Measurements from ENCODE around the gene HMCN2. TPM values are rescaled to one million over a fixed set of nuclear protein-coding genes. Genes with fewer than 3 reads are reported as not detected.
"Not testable (repeated sequence)": the region's sequence is repeated elsewhere in the genome, so short reads cannot be mapped to it uniquely, and the experiment has no call there.

HMCN2 gene
- total RNA-seq, 2 donors from 2014 or later: not detected

DNA sequence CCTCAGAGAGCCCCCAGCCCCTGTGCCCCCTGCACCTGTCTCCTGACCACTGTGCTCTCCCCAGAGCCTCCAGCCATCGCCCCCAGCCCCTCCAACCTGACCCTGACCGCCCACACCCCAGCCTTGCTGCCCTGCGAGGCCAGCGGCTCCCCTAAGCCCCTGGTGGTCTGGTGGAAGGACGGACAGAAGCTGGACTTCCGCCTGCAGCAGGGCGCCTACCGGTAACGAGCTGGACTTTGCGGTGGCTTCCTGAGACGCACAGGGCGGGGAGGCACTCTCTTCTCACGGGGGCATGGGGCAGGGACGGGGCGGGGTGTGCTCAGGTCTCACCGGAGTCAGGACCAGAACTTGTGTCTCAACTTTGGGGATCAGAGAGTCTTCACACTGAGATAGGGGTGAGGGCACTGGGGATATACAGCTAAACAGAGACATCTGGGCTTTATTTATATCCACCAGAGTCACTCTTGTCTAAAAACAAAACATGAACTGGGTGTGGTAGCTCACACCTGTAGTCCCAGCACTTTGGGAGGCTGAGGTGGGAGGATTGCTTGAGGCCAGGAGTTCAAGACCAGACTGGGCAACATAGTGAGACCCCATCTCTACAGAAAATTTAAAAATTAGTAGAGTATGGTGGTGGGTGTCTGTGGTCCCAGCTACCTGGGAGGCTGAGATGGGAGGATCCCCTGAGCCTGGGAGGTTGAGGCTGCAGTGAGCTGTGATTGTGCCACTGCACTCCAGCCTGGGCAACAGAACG, 133.1 kb downstream of the HMCN2 start:
- ATAC-seq (replicated peaks): no peak
- no peak overlapping the region for H3K27ac Mint-ChIP-seq
- no peaks in the 10 kb centered on the region for H3K27me3 Mint-ChIP-seq
- H3K4me1 Mint-ChIP-seq: no peaks in the 10 kb centered on the region
- no peaks in the 10 kb centered on the region for H3K9me3 Mint-ChIP-seq
- no peaks in the 10 kb centered on the region for H3K36me3 Mint-ChIP-seq (ENCODE audit: low read depth)
- no peak overlapping the region for H3K4me3 Mint-ChIP-seq

DNA sequence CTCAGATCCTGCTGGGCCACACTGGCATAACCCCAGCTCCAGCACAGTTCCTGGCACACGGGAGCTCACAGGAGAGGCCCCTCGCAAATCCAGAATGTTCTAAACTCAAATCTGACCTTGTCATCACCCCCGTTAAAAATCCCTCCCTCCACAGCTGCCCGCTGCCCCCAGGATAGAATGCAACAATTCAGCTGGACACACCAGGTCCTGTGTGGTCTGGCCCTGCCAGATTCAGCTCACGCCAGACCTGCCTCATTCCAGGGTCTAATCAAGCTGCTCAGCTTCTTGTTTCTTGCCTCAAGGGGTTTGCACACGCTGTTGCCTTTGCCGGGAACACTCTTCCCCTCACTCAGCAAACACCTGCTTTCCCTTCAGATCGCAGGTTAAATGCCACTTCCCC, 134.2 kb downstream of the HMCN2 start:
- Mint-ChIP-seq H3K4me3 (no peak overlapping the region), H3K4me1 (no peaks in the 10 kb centered on the region), H3K9me3 (no peaks in the 10 kb centered on the region), H3K27ac (no peak overlapping the region), H3K36me3 (ENCODE audit: low read depth) (no peaks in the 10 kb centered on the region), H3K27me3 (peaks cover 3% of the 10 kb centered on the region)
- no peak for ATAC-seq (replicated peaks)

DNA sequence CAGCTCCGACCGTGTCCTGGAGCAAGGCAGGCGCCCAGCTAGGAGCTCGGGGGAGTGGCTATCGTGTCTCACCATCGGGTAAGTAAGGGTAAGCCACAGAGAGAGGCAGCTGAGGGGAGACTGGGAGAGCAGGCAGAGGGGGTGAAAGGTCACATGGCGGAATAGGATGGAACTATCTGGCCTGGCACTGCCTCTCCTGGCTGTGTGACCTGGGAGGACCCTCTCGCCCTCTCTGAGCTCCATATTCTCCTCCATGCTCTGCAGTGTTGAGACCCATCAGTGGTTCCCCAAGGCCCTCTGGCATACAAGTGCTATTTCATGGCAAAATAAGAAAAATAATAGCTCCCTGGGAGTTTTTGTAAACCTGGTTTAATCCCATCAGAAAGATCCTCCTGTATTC, 135.3 kb downstream of the HMCN2 start:
- Mint-ChIP-seq H3K36me3 (ENCODE audit: low read depth) (no peaks in the 10 kb centered on the region), H3K9me3 (no peaks in the 10 kb centered on the region), H3K4me3 (no peak overlapping the region), H3K27ac (no peak overlapping the region), H3K4me1 (no peaks in the 10 kb centered on the region), H3K27me3 (peaks cover 3% of the 10 kb centered on the region)
- no peak for ATAC-seq (replicated peaks)

DNA sequence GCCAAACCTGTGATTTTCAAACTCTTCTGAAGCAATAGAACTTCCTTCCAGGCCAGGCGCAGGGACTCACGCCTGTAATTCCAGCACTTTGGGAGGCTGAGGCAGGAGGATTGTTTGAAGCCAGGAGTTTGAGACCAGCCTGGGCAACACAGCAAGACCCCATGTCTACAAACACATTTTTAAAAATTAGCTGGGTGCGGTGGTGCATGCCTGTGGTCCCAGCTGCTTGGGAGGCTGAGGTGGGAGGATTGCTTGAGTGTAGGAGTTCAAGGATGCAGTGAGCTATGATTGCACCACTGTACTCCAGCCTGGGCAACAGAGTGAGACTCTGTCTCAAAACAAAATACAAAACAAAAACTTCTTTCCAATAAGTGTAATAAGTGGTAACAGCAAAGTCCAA, 136.2 kb downstream of the HMCN2 start:
- H3K36me3 Mint-ChIP-seq (ENCODE audit: low read depth); H3K27ac Mint-ChIP-seq; H3K4me1 Mint-ChIP-seq; ATAC-seq (replicated peaks); H3K4me3 Mint-ChIP-seq; H3K9me3 Mint-ChIP-seq; H3K27me3 Mint-ChIP-seq: not testable (repeated sequence)

DNA sequence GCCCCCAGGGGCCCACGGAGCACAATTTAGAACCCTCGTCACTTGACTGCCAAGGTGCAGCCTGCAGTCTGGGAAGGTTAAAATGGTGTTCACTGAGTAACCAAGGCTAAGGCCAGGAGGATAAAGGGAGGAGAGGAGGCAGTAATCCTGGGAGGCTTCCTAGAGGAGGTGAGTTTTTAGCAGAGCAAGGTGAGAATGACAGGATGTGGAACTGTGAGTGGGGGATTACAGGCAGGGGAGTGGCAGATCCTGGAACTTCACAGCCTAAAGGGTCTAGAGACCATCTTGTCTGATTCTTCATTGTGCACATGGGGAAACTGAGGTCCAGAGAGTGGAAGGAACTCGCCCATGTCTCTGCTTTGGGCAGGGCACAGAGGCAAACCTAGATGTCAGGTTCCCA, 136.7 kb downstream of the HMCN2 start:
- no peaks in the 10 kb centered on the region for H3K9me3 Mint-ChIP-seq

DNA sequence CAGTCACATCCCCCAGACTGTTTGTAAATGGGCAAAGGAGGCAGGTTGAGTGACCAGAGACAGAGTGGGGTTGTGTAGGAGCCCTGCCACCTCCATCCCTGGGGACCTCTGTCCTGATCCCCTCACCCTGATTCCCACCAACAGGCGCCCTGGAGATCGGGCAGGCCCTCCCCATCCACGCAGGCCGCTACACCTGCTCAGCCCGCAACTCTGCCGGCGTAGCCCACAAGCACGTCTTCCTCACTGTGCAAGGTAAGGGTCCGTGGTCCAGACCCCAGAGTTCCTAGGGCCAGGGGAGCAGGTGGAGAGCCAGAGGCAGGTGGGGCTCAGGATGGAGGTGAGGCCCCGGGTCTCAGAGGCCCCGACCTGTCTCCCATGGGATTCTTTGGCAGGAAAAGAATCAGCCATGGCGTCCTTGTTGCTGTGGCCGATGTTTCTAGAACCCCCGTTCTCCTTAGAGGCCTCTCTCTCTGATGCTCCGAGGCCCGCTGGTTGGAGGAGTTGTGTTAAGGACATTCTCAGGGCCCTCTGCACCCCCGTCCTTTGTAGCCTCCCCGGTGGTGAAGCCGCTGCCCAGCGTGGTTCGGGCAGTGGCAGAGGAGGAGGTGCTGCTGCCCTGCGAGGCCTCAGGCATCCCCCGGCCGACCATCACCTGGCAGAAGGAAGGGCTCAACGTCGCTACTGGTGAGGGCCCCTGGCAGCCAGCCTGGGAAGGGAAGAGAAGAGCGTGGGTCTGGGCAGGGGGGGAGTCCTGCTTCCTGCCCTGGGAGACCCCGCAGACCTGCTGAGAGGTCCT, 137.3 kb downstream of the HMCN2 start:
- no peak overlapping the region for H3K27ac Mint-ChIP-seq
- H3K36me3 Mint-ChIP-seq (ENCODE audit: low read depth): no peaks in the 10 kb centered on the region
- peaks cover 3% of the 10 kb centered on the region for H3K27me3 Mint-ChIP-seq
- no peaks in the 10 kb centered on the region for H3K4me1 Mint-ChIP-seq
- no peaks in the 10 kb centered on the region for H3K9me3 Mint-ChIP-seq
- no peak for ATAC-seq (replicated peaks)
- no peak overlapping the region for H3K4me3 Mint-ChIP-seq

More for the DNA sequence above, 136.7 kb downstream of the HMCN2 start:
- no peak for ATAC-seq (replicated peaks)
- no peaks in the 10 kb centered on the region for H3K36me3 Mint-ChIP-seq (ENCODE audit: low read depth)
- no peak overlapping the region for H3K27ac Mint-ChIP-seq
- H3K4me3 Mint-ChIP-seq: no peak overlapping the region
- H3K4me1 Mint-ChIP-seq: no peaks in the 10 kb centered on the region
- peaks cover 3% of the 10 kb centered on the region for H3K27me3 Mint-ChIP-seq

DNA sequence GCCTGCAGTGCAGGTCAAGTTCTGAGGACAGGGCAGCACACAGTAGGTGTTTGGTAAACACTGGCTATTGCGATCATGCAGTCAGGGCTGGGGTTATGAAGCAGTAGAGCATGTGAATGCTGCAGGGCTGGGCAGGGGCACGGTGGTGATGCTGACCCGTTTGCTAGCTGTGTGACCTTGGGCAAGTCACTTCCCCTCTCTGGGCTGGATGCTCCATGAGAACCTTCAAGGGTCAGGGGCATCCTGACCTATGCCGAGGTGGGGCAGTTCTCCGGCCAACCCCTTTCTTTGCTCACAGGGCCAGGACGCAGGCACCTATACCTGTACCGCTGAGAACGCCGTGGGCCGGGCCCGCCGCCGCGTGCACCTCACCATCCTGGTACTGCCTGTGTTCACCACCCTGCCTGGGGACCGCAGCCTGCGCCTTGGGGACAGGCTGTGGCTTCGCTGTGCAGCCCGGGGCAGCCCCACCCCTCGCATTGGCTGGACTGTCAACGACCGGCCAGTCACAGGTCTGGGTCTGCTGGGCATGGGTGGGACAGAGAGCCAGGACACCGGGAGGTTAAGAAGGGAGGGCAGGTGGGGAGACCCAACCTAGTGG, 140.2 kb downstream of the HMCN2 start:
- no peaks in the 10 kb centered on the region for H3K4me1 Mint-ChIP-seq
- no peak overlapping the region for H3K27ac Mint-ChIP-seq
- ATAC-seq (replicated peaks): no peak
- H3K36me3 Mint-ChIP-seq (ENCODE audit: low read depth): no peaks in the 10 kb centered on the region
- peaks cover 3% of the 10 kb centered on the region for H3K27me3 Mint-ChIP-seq
- no peaks in the 10 kb centered on the region for H3K9me3 Mint-ChIP-seq
- no peak overlapping the region for H3K4me3 Mint-ChIP-seq

DNA sequence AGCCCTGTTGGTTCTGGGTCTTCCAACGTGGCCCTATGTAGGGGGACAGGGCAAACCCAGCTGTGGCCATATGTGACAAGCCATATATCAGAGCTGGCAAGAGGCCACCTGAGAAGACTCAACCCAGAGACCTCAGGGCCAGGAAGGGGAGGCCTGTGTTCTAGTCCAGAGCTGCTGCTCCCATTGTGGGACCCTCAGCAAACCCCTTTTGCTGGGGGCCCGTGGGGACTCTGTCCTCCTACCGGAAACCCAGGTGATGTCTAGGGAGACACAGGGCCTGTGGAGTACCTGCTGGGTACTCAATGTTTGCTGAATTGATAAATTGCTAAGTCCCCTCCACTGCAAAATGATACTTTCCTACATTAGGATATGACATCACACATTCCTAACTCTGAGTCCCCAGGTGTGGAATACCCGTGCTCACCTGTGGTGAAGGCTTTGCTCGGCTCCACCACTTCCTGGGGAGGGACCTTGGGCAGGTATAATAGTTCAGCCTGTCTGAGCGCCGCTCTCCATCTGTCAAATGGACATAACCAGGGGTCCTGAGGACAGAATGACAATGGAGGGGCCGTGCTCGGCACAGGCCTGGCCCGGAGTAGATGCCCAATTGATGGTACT, 140.8 kb downstream of the HMCN2 start:
- H3K4me3 Mint-ChIP-seq: no peak overlapping the region
- no peaks in the 10 kb centered on the region for H3K36me3 Mint-ChIP-seq (ENCODE audit: low read depth)
- H3K4me1 Mint-ChIP-seq: no peaks in the 10 kb centered on the region
- H3K27me3 Mint-ChIP-seq: peaks cover 3% of the 10 kb centered on the region
- no peak for ATAC-seq (replicated peaks)
- H3K9me3 Mint-ChIP-seq: no peaks in the 10 kb centered on the region
- H3K27ac Mint-ChIP-seq: no peak overlapping the region

DNA sequence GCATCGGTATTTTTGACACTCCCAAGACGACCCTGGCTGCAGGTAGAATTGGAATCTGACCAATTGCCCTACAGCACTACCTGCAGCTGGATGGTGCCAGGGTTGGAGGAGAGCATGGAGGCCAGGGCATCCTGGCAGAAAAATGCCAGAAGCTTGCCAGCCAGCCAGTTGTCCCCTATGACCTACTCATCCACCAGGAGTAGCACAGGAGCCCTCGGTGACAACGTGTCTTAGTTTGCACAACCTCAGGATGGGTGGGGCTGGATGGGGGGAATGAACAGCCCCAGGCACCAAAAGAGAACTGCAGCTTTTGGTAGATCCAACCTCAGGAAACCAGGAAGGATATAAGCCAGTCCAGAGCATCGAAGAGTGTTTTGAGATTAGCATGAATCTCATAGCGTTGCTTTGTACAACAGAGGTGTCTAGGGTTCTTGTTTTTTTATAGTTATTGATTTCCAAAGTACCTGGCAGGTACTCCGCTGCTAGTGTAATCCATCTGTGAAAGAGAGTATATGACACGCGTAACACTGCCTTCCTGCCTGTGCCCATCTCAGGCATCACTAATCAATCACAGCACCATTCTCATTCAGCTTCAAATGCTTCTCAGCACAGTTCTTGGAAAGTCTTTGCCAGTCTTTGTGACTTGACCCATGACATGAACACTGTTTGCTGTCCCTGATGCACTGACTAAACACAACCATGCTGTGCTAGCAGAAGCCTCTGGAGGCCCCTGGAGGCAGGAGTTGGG, 142.5 kb downstream of the HMCN2 start:
- peaks cover 3% of the 10 kb centered on the region for H3K27me3 Mint-ChIP-seq
- no peak for ATAC-seq (replicated peaks)
- no peaks in the 10 kb centered on the region for H3K9me3 Mint-ChIP-seq
- no peaks in the 10 kb centered on the region for H3K36me3 Mint-ChIP-seq (ENCODE audit: low read depth)
- H3K27ac Mint-ChIP-seq: no peak overlapping the region
- no peaks in the 10 kb centered on the region for H3K4me1 Mint-ChIP-seq
- H3K4me3 Mint-ChIP-seq: no peak overlapping the region

DNA sequence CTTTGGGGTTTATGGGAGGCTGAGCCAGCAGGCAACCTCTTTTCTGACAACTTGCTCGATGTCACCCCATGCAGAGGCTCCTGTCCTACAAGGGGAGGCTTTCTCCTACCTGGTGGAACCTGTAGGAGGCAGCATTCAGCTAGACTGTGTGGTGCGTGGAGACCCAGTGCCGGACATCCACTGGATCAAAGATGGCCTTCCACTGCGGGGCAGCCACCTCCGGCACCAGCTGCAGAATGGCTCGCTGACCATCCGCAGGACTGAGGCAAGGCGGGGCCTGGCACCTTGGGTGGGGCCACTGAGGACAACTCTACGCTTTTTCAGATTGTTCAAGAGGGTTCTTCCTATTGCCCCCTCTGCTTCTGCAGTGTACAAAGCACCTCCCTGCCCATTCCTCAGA, 143.1 kb downstream of the HMCN2 start:
- H3K36me3 Mint-ChIP-seq (ENCODE audit: low read depth): no peaks in the 10 kb centered on the region
- H3K9me3 Mint-ChIP-seq: no peaks in the 10 kb centered on the region
- no peak for ATAC-seq (replicated peaks)
- peaks cover 3% of the 10 kb centered on the region for H3K27me3 Mint-ChIP-seq
- no peak overlapping the region for H3K27ac Mint-ChIP-seq
- H3K4me1 Mint-ChIP-seq: no peaks in the 10 kb centered on the region
- H3K4me3 Mint-ChIP-seq: no peak overlapping the region

DNA sequence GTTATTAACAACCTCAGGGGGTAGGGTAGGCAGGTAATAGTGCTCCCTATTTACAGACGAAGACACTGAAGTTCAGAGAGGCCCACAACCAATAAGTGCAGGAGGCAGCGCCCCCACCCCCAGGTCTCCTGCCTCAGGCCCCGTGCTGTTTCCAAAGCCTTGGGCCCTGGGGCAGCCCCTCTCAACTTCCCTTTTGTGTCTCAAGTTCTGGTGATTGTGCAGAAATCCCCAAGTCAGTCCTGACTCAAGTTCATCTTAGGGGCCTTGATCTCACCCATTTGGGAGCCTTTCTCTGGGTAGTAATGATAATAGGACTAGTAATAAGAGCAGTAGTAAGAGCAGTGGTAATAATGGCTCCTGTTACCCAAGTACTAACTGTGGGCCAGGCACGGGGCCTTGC, 143.7 kb downstream of the HMCN2 start:
- Mint-ChIP-seq H3K4me1 (no peaks in the 10 kb centered on the region), H3K4me3 (no peak overlapping the region), H3K27me3 (peaks cover 3% of the 10 kb centered on the region), H3K36me3 (ENCODE audit: low read depth) (no peaks in the 10 kb centered on the region), H3K9me3 (no peaks in the 10 kb centered on the region), H3K27ac (no peak overlapping the region)
- ATAC-seq (replicated peaks): peak; percentile 9

DNA sequence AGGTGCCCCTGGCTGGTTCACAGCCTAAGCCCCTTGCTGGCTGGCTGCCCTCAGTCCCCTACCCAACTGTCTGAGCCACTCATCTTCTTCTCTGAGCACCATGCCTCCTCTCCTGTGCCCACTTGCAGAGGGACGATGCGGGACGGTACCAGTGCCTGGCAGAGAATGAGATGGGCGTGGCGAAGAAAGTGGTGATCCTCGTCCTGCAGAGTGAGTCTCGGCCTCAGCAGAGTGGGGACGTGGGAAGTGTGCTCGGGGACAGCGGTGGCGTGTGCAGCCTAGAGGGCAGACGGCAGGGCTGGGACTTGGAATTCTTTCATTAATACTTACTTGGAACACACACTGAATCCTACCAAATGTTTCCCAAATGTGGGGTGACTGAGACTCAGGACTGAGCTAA, 144.9 kb downstream of the HMCN2 start:
- ATAC-seq (replicated peaks): no peak
- Mint-ChIP-seq H3K4me3 (no peak overlapping the region), H3K27me3 (peaks cover 4% of the 10 kb centered on the region), H3K36me3 (ENCODE audit: low read depth) (no peaks in the 10 kb centered on the region), H3K27ac (no peak overlapping the region), H3K9me3 (no peaks in the 10 kb centered on the region), H3K4me1 (no peaks in the 10 kb centered on the region)

DNA sequence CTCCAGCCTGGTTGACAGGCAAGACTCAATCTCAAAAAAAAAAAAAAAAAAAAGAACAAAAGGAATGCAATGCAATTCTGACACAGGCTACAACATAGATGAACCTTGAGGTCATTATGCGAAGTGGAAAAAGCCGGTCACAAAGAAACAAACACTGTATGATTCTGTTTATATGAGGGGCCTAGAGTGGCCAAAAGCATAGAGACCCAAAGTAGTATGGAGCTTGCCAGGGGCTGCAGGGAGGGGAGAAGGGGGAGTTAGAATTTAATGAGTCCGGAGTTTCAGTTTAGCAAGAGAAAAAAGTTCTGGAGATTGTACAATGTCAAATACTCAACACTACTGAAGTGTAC, 146.0 kb downstream of the HMCN2 start:
- Mint-ChIP-seq H3K27me3 (peaks cover 4% of the 10 kb centered on the region), H3K9me3 (no peaks in the 10 kb centered on the region), H3K27ac (no peak overlapping the region), H3K36me3 (ENCODE audit: low read depth) (no peaks in the 10 kb centered on the region), H3K4me1 (no peaks in the 10 kb centered on the region), H3K4me3 (no peak overlapping the region)
- no peak for ATAC-seq (replicated peaks)

DNA sequence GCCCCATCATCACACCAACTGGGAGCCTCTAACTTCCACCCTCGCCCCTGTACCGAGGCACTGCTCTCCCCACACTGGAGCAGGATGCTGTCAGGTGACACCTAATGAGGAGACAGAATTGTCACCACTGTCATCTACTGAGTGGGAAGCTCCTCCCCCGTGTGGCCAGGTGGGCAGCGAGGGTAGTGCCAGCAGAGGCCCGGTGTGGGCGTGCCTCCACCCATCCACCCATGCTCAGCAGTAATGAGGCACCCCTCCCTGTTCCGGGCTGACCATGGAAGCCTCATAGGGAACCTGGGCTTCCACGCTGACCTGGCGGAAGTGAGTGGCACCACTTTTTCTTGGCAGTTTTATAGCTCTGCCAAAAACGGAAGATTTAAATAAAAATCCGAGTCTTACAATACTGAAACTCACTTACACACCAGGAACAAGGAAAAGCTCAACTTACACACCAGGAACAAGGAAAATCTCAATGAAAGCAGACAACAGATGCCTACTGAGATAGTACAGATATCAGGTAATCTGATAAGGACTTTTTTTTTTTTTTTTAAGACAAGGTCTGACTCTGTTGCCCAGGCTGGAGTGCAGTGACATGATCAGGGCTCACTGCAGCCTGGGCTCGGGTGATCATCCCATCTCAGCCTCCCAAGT, 148.6 kb downstream of the HMCN2 start:
- no peak for ATAC-seq (replicated peaks)
- Mint-ChIP-seq H3K4me3 (no peak overlapping the region), H3K4me1 (no peaks in the 10 kb centered on the region), H3K9me3 (no peaks in the 10 kb centered on the region), H3K27me3 (peaks cover 4% of the 10 kb centered on the region), H3K27ac (no peak overlapping the region), H3K36me3 (ENCODE audit: low read depth) (no peaks in the 10 kb centered on the region)

All from activated T-helper 17 cell treated with anti-CD3 and anti-CD28 coated beads, Interleukin-2, amount 50 U/mL, for 72 hours (primary cell).